HT-29 (cell line): ENCODE measurements around the gene HSPB3. TPM values are rescaled to one million over a fixed set of nuclear protein-coding genes. Genes with fewer than 3 reads are reported as not detected.

ENCODE experiments used
- total RNA-seq: library from RNA; depleted of rRNA; stranded (reverse); fragments of >200 nt; shearing (Covaris generic); gene quantifications from 2 replicates; pipeline ENCODE4 v1.2.3, GENCODE V29; 2014; rRNA removed

HSPB3 gene
- total RNA-seq, 1 experiment from 2014 or later, result not detected

Other genes starting within 250 kb of the HSPB3 start
- gene ARL15, start 145.1 kb upstream of the HSPB3 start, total RNA-seq, result 20.8 and 27.9 TPM in 2 replicates
- gene SNX18, start 62.1 kb downstream of the HSPB3 start, total RNA-seq, result 36.1 and 40.4 TPM in 2 replicates